GM21528 (cell line): Measurements from ENCODE around the gene NMT1.
A peak's percentile ranks its signal among the peaks of the same experiment; 100 is the strongest.

Source experiments
- ATAC-seq: cut with Tn5 transposase; IDR thresholded peaks from one replicate; pipeline ENCODE4 v1.9.1; 2021; ENCODE audit warnings: mild to moderate bottlenecking, moderate library complexity; ENCODE audit not compliant: unreplicated experiment, low FRiP score

NMT1 gene

DNA sequence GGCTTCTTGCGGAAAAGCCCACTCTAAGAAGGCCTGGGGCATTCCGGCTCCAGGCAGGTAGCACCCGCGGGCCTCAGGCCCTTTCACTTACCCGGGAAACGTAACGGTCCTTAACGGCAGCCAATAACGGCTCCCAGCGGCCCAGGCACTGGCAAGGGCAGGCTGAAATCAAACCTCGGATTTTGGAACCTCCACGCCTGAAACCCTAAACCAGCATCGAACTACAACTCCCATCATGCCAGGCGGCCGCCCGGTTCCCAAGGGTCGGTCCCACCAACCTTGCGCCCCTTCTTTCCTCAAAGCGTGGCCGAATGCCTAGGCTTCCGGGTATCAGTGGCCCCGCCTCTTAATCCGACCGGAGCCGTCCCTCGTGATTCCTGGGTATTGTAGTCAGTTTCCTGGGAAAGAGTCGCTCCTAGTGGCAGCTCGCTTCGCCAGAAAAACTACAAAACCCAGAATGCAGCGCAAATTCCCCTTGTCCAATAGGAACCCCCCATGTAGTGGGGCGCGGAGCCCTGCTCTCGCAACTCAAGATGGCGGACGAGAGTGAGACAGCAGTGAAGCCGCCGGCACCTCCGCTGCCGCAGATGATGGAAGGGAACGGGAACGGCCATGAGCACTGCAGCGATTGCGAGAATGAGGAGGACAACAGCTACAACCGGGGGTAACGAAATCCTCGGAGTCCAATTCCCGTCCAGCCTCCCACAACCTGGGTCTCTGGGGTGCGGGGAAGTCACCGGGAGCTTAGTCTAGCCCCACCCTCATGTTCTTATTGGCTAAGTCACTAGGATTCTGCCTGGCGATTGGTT, at the start of gene NMT1:
Gene NMT1, plus strand, starts transcription at position 521 of the 809 bp plus-strand sequence. Its CDS starts 13 bp downstream, at position 534.
- ATAC-seq, result peak; percentile 88

GRCh38 chr17:45011767-45012166, 49.4 kb upstream of the NMT1 start:
- no peak for ATAC-seq

DNA sequence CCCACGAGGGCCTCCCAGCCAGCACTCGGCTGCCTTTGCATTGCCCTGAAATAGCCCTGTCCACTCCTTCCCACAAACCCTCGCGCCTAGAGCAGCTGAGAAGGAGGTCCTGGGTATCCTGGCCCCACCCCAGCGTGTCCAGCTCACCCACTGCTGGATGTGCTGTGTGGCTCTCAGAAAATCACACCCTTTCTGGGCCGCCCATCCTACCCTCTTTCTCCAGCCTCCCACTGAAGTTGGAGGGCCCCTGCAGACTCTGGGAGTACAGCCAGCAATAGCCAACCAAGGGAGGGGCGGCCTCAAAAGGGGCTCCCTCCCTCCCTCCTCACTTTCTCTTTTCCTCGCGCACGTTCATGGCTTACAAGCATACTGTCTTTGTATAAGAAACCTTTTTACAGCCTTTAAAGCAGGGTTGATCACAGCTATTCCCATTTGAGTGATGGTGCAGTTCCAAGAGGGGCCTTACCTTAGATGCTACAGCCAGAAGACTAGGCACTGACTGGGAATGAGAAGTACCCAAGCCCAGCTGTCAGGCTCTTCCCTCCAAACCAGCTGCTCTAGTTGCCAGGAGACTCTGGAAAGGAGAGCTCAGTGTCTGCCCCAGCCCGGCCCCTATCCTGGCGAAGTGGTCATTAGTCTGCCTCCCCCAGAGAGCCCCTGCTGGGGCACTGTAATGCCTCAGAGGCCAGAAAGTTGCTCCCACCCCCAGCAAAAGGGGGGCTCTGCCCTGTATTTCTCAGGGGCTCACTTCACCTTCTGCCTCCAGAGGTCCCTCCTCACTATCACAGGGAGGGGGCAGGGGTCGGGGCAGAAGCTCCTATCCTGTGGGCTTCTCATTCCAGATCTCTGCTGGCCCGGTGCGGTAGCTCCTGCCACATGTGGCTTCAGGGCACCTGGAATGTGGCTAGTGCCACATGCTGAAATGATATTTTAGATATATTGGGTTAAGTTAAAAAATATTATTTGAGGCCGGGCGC, 47.8 kb upstream of the NMT1 start:
- ATAC-seq, result no peak

DNA sequence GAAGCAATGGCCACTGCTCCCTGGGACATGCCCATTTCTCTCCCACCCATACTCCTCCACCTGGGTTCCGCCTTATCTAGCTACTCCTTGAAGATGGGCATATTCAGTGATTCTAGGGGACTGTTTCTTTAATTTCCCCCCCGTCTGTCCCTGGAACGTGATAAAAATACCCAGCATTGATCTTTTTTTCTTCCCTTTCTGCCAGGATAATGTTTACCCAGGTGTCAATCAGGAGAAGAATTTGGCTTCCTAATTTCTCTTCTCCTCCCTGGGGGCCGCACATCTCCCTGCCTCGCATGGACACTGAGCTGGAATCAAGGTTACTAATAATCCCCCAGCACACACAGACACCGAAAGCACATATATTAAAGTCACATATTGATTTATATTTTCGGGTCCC, 44.9 kb upstream of the NMT1 start:
- no peak for ATAC-seq

DNA sequence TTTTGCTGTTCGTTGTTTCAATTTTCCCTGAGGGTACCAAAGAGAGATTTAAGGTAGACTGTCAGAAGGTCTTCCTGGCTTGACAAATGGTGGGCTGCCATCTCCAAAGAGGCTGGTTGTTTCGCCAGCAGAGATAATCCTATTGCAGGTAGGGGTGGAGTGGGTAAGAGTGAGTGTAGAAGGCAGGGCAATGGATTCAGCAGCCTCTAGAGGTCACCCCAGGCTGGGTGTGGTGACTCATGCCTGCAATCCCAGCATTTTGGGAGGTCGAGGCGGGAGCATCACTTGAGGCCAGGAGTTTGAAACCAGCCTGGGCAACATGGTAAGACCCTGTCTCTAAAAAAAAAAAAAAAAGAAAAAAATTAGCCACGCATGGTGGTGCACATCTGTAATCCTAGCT, 44.3 kb upstream of the NMT1 start:
- no peak for ATAC-seq

DNA sequence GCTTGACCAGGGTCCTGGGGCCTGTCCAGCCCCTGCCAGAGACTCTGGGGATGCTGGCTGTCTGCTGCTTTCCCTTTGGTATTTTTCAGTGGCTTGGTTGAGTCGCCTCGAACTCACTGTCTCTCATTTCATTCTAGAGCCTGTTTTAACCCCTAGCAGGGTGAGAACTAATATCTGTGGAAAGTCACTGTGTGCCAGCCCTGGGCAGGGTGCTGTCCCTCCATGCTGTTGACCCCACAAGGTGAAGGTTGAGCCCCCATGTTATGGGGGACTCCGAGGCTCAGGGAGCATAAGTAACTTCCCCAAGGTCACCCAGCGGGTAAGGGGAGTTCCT, 42.6 kb upstream of the NMT1 start:
- no peak for ATAC-seq

DNA sequence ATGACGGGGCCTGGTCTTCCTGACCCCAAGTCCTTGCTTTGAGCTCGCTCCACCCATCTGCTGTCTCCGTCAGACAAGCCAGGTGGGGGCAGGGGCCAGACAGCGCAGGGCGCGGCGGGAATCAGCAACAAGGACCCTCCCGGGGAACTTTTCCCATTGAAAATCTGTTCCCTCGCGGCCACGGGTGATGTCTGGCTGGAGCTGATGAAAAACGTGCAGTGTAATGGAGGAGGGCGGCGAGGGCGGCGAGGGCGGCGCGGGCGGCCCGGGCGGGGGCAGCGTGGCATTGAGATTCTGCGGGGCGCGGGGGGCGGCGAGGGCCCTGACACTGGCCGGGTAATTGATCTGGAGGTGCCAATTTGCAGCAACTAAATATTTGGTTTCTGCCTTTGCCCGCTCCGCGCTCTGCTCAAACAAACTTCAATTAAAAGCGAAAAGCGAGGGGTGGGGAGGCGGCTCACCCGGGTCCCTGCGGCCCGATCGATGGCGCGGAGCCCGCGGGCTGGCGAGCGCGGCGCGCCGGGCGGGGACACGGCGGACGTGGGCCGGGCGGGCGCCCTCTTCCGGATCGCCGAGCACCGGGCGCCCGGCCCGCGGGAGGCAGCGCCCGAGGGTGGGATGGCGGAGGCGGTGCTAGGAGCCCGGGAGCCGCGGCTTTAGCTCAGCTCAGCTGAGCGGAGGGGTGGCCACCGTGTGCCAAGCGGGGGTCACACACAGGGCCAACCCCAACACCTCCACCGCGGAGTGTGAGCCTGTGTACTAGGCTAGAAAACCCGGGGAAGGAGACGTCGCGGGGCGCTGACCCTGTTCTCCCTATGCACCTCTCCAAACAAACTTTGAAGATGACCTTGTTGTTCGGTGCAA, 42.0 kb upstream of the NMT1 start:
- ATAC-seq, result no peak

GRCh38 chr17:45020354-45021138, 40.6 kb upstream of the NMT1 start:
- ATAC-seq, result no peak

DNA sequence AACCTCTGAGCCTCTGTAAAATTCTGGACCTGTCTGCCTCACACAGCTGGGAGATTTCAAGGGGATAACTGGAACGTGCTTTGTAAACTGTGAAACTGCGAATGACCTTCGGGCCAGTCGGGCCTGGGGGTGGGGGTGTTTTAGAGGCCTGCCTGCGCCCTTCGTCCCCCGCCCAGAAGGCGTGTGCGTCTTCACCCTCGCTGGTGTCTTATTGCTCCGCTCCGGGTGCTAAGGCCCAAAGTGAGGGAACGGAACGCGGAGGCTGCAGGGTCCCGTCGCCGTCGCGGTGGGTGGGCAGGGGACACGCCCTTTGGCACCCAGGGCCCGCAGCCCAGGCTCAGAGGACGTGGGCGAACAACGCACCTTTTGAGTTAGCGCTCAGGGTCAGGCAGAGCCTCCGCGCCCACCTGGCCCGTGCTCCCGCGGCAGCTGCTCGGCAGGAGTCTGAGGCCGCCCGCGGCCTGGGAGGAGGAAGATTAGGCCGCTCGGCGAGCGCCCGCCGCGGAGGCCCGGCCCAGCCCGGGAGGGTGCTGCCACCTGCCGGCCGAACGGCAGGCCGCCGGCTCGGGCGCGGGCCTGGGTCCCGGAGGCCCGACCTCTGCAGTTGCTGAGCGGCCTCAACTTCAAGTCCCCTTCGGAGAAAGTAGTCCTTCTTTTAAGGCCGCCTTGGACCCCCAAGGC, 39.4 kb upstream of the NMT1 start:
- ATAC-seq, result no peak

DNA sequence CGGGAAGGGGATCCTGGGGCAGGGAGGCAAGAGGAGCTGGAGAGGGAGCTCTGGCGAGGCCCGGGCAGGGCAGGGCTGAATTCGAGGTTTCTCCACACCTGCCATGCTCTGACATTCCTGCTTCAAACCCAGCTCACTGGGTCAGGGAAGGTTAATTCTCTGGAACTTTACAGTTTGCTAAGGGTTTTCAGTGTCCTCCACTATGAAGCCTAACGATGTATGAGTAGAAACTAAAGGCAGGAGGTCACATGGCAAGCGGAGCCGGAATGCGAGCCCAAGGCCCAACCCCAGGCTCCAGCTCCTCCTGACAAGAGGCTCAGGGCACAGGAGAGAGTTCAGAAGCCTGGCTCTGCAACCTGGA, 38.8 kb upstream of the NMT1 start:
- no peak for ATAC-seq

DNA sequence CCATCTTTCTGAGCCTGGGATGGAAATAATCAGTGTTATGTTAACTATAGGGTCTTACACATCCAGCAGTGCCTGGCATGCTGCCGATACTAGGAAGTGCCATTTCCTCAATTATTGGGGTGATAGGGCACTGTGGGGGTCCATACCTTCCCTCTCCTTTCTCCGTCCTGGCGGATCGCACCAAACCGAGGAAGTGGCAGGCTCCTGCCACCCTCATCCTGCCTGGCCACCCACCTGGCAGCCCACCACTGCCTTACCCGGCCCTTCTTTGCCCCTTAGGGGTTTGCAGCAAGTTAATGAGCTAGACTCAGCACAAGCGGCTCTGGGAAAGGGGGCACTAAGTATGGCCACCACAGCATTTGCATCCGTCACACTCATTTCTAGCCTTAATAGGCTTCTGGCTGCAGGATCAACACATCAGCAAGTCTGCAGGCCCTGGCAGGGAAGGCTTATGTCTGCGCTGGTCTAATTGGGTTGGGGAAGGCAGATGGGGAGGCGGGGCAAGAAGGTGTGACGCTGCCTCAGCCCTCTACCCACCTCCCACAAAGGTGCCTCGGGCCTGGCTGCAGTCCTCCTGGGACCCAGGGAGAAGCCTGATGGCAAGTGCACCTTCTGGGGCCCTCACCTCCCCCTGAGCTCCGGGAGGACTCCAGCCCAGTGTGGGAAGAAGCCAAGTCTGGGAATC, 38.3 kb upstream of the NMT1 start:
- ATAC-seq, result no peak

GRCh38 chr17:45029096-45029495, 32.0 kb upstream of the NMT1 start:
- ATAC-seq, result no peak

DNA sequence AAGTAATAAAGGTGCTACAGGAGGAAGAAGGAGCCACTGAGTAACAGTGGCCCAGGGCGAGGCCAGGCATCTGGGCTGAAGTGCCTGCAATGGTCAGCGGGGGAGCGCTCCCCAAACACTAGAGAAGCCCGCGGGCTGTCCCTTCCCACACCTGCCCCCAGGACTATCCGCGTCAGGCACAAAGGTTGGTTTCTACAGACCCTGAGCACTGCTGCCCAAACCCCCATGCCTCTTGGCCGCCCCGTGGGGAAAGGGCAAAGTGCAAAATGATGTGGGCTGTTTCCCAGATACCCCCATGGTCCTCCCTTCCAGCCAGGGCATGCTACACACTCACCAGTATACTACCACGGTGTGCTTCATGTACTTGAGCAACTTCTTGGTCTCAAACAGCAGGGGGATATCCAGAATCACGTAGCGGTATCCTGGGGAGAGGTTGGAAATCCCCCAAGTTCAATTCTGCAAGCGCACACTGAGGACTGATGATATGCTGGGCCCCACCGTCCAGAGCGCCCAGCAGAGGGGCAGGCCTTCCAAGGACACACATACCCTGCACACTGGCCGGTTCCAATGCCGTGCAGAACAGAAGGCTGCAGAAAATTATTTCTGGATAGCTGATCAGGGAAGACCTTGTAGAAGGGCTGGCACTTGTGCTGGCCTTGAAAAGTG, 31.2 kb upstream of the NMT1 start:
- ATAC-seq, result no peak

DNA sequence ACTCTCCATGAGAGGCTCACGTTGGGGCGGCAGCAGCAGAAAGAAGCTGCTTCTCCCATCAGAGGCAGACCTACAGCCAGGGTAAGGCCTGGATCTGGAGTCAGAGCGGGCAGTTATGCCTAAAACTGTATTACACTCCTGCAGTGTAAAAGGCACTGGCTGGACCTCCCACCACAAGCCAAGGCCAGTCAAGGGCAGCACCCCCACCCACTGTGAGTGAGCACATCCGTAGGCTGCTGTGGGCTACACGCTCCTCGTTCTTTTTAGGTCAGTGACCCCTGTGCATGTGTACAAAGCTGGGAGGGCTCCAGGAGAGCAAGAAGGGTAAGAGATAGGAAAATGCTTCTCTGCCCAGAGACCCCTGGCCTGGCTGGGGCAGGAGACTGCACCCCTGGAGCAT, 30.4 kb upstream of the NMT1 start:
- ATAC-seq, result no peak

DNA sequence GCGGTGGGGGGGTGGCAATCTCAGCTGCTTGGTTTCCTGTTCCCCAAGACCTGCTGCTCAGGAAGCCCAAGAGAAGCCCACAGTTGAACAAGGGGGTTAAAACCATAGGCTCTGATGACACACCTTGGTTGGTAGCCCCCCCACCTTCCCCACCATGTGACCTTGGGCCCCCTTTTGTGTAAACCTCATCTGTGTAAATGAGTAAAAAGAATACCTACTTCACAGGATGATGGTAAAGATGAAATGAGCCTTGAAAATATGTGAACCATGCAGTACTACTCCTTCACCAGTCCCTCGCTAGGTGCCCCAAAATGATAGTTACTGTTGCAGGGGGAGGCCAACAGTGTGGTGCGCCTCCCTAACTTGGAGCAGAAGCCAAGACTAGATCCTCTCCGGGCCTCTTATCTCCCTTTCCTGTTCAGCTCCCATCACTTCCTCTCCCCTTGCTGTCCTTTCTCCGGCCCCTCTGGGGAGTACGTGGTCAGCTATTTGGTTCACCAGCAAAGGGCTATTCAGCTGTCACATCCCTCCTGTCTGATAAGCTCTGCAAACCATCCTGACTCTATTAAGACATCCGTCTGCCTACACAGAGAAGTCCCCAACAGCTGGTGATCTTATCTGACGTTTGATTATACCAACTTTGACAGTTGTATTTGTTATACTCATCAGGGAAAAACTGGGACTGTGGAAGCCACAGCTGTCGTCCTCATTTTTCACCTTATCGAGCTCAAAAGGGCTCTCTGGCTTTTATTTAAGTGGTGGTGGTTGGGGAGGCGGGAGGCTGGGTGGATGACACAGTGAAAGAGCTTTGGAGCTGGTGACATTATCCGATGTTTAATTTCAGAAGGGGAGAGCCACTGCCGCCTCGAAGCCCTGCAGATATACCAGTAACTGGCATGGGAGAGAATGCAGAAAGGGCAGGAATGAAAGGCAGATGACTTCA, 29.6 kb upstream of the NMT1 start:
- ATAC-seq, result no peak

GRCh38 chr17:45032174-45032541, 29.0 kb upstream of the NMT1 start:
- ATAC-seq, result no peak

GRCh38 chr17:45034599-45034998, 26.5 kb upstream of the NMT1 start:
- ATAC-seq, result no peak
